Upper lobe of left lung (tissue), 6 donors: Measurements from ENCODE around the gene PDGFD. TPM values are rescaled to one million over a fixed set of nuclear protein-coding genes. Genes with fewer than 3 reads are reported as not detected.

Experiments used
- ATAC-seq, 2 donors: fragments of 200-7000 bp; cut with Tn5 transposase; one replicate each; pipeline ENCODE4 v1.9.1; 2022; ENCODE audit warnings: mild to moderate bottlenecking in 2 of 2, moderate library complexity in 2 of 2; ENCODE audit not compliant: low FRiP score in 2 of 2
- DNase-seq, 2 donors: peaks; one replicate each; pipeline ENCODE4 v3.0.0-alpha.2; 2019 to 2020
- H3K27ac ChIP-seq, 4 donors: fragments of 200-600 bp; sonication (generic); one replicate each; pipeline ENCODE4 v1.5.1; 2016 to 2019
- H3K27me3 ChIP-seq, 4 donors: fragments of 200-600 bp; sonication (generic); one replicate each; pipeline ENCODE4 v1.5.1; 2017 to 2019
- H3K36me3 ChIP-seq, 4 donors: fragments of 200-600 bp; sonication (generic); one replicate each; pipeline ENCODE4 v1.5.1; 2016 to 2019
- H3K4me1 ChIP-seq, 4 donors: fragments of 200-600 bp; sonication (generic); one replicate each; pipeline ENCODE4 v1.5.1; 2018 to 2019
- H3K4me3 ChIP-seq, 4 donors: fragments of 200-600 bp; sonication (generic); one replicate each; pipeline ENCODE4 v1.5.1; 2017 to 2019; ENCODE audit warnings: mild to moderate bottlenecking in 2 of 4, moderate library complexity in 1 of 4
- H3K9me3 ChIP-seq, 4 donors: fragments of 200-600 bp; sonication (generic); one replicate each; pipeline ENCODE4 v1.5.1; 2018 to 2019
- CTCF ChIP-seq, 6 experiments: fragments of 450-650 bp in 4 of 6; fragments of 200-600 bp in 2 of 6; sonication (generic) in 2 of 6; IDR thresholded peaks; one replicate each; pipeline ENCODE4 v1.5.1; 2016 to 2019; ENCODE audit warnings: antibody characterized with exemption in 6 of 6
- EP300 ChIP-seq, 4 donors: sonication (generic); formaldehyde crosslinking; IDR thresholded peaks; one replicate each; pipeline ENCODE4 v1.5.1; 2017; ENCODE audit warnings: antibody characterized with exemption in 4 of 4, control low read depth in 2 of 4
- POLR2A ChIP-seq, 4 donors: fragments of 450-650 bp; IDR thresholded peaks; one replicate each; pipeline ENCODE4 v1.5.1; 2016 to 2017; ENCODE audit warnings: antibody characterized with exemption in 4 of 4, mild to moderate bottlenecking in 2 of 4
- POLR2AphosphoS5 ChIP-seq, 2 donors: sonication (generic); formaldehyde crosslinking; IDR thresholded peaks; one replicate each; pipeline ENCODE4 v1.5.1; 2017; ENCODE audit warnings: antibody characterized with exemption in 2 of 2
- WGBS, 2 donors: methylation state at CpG; one replicate each; pipeline ENCODE4 v1.1.5; 2017 to 2018; 5-methylcytosine and 5-hydroxymethylcytosine counted together
- total RNA-seq, 6 donors: library from RNA; depleted of rRNA in 4 of 6; stranded (reverse); fragments of >200 nt in 4 of 6; gene quantifications; one replicate each; pipeline versions ENCODE4 v1.1.0 to v1.2.1, GENCODE V29; 2016 to 2021
- donor health status: DM: no; HTN: no; CAD: no; lungs with moderate emphysema.
- donor health status: DM: no; HTN: yes; CAD: no; lungs with severe emphysema.

The PDGFD gene
- 1 to 10 TPM in 5 of 6 donors, not detected in 1; 2.1 to 6.6 (median 2.7) TPM for total RNA-seq

DNA sequence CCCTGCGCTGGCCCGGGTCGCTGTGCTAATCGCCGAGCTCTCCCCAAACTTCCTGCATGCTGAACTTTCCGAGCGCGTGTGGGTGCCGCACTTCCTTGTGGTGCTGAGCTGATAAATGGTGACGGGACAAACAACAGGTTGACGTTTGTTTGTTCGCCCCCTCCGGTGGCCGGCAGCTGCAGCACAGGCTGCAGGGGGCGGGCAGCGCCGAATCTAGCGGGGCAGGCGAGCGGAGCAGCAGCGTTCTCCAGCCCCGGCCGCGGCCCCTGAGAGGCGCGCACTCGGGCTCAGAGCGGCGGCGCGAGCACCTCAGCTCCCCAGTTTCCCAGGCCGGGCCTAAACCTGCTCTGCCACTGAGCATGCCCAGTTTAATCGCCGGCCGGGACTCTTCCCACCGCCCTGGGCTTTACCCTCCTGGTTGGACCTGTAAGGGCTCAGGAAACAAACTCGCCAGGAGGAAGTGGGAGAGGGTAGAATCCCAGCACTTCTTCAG is at the start of gene PDGFD:
PDGFD (minus strand) TSS at position 120 of the 493 bp plus-strand sequence.
- H3K27ac ChIP-seq: no peak within 1 kb of the TSS
- H3K4me3 ChIP-seq: peak within 1 kb of the TSS; percentile 22 to 51 (median 42)
- H3K36me3 ChIP-seq: no peaks in the 10 kb centered on the region
- H3K4me1 ChIP-seq: peaks cover 10 to 18% (median 14%) of the 10 kb centered on the region in 4 donors
- DNase-seq: peak; percentile 43 to 90
- 0 to 3% methylated on average over 6 to 20 of the region's 37 CpGs for WGBS, 2 donors
- TF ChIP-seq EP300 (IDR thresholded peaks at IDR 0.05) (no peak), CTCF (IDR thresholded peaks at IDR 0.05) (peak in 4 of 6 experiments; percentile 21 to 44 (median 30))
- no peaks in the 10 kb centered on the region for H3K9me3 ChIP-seq
- ATAC-seq: peak; percentile 73 to 88
- no peaks in the 10 kb centered on the region for H3K27me3 ChIP-seq

DNA sequence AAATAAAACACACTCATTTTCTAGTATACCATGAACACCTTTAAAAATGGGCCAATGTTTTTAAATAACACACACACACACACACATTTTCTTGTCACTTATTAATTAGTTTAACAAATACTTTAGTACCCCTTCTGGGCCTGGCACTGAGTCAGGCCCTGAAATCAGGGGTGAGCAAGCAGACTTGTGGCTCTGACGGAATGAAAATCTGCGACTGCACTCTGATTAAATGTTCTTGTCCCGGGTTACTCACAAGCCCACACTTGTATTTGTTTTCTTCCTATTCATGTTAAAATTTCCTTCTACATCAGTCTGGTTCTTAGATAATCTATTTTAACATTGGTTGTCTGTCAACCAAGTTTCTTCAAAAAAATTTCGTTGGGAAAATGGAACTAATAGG is 43.0 kb upstream of the PDGFD start:
- Histone ChIP-seq H3K4me1 (no peaks in the 10 kb centered on the region), H3K4me3 (no peak overlapping the region), H3K9me3 (no peaks in the 10 kb centered on the region), H3K27me3 (no peaks in the 10 kb centered on the region), H3K36me3 (no peaks in the 10 kb centered on the region), H3K27ac (no peak overlapping the region)
- TF ChIP-seq POLR2A (IDR thresholded peaks at IDR 0.05) (no peak), CTCF (IDR thresholded peaks at IDR 0.05) (no peak), POLR2AphosphoS5 (IDR thresholded peaks at IDR 0.05) (no peak), EP300 (IDR thresholded peaks at IDR 0.05) (no peak)
- DNase-seq: no peak
- 71 to 80% methylated on average over 4 of the region's 4 CpGs for WGBS, 2 donors
- no peak for ATAC-seq

DNA sequence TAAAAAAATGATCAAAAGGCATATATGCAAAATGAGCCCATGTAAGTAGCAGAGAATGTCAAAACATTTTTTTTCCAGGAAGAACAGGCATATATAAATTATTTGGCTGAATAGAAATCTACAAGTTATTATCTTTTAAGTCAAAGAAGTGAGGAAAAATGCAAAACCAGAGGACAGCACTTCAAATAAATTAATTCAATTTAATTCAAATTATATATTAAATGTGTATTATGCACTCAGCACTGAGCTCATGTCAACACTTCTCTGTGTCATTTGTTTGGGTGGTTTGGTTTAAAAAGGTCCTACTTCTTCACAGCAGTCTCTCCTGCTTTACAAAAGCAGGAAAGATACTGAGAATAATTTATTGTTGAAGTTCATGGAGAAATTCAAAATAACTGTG is 41.9 kb upstream of the PDGFD start:
- ATAC-seq (no peak), DNase-seq (no peak)
- H3K27me3 ChIP-seq: no peaks in the 10 kb centered on the region
- no peaks in the 10 kb centered on the region for H3K36me3 ChIP-seq
- H3K9me3 ChIP-seq: no peaks in the 10 kb centered on the region
- H3K27ac ChIP-seq: no peak overlapping the region
- no peak overlapping the region for H3K4me3 ChIP-seq
- no peak for TF ChIP-seq CTCF (IDR thresholded peaks at IDR 0.05)
- no peak for TF ChIP-seq POLR2A (IDR thresholded peaks at IDR 0.05)
- no peak for TF ChIP-seq POLR2AphosphoS5 (IDR thresholded peaks at IDR 0.05)
- TF ChIP-seq EP300 (IDR thresholded peaks at IDR 0.05): no peak
- no peaks in the 10 kb centered on the region for H3K4me1 ChIP-seq

DNA sequence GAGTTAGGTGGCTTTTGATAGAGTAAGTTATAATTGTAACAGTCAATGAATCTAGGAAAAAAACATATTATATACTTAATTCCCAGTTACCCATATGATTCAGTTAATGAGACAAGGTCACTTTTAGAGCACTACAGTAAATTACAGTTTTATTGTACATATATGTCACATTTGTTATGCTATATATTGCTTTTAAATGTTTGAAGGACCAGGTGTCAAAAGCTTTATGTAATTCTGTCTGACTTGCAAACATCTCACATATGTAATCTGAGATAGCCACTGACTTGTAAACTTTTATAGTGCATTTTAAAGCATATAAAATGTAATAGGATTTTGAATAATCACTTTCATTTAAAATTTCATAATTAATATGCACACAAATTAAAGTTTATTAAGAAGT is 36.7 kb upstream of the PDGFD start:
- DNase-seq: no peak
- no peaks in the 10 kb centered on the region for H3K9me3 ChIP-seq
- no peak for ATAC-seq
- no peaks in the 10 kb centered on the region for H3K4me1 ChIP-seq
- H3K27me3 ChIP-seq: no peaks in the 10 kb centered on the region
- no peak for TF ChIP-seq EP300 (IDR thresholded peaks at IDR 0.05)
- TF ChIP-seq POLR2A (IDR thresholded peaks at IDR 0.05): no peak
- no peak overlapping the region for H3K27ac ChIP-seq
- H3K4me3 ChIP-seq: no peak overlapping the region
- H3K36me3 ChIP-seq: no peaks in the 10 kb centered on the region

DNA sequence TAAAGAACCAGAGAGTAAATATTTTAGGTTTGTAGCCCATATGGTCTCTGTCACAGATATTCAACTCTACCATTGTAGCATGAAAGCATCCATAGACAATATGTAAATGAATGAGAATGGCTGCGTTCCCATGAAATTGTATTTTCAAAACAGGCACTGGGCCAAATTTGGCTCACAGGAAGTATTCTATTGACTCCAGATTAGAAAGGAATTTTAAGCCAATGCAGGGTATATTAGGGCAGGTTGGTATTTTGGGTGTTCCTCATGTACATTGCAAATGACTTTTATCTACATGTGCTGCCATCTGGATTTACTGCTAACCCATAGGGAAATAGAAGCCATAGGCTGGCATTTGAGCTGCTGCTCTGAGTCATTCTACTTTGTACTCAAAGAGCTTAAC is 35.1 kb upstream of the PDGFD start:
- ATAC-seq (no peak), DNase-seq (no peak)
- WGBS, 2 donors: 64 to 74% methylated on average over 1 of the region's 1 CpG
- Histone ChIP-seq H3K27ac (no peak overlapping the region), H3K36me3 (no peaks in the 10 kb centered on the region), H3K4me3 (no peak overlapping the region), H3K9me3 (no peaks in the 10 kb centered on the region), H3K27me3 (no peaks in the 10 kb centered on the region), H3K4me1 (no peaks in the 10 kb centered on the region)
- TF ChIP-seq POLR2A (IDR thresholded peaks at IDR 0.05) (no peak), EP300 (IDR thresholded peaks at IDR 0.05) (no peak), POLR2AphosphoS5 (IDR thresholded peaks at IDR 0.05) (no peak), CTCF (IDR thresholded peaks at IDR 0.05) (no peak)
